Measurements from ENCODE around the gene RASSF5. TPM values are rescaled to one million over a fixed set of nuclear protein-coding genes. Genes with fewer than 3 reads are reported as not detected.

Gene RASSF5
- total RNA-seq, 3 donors from 2014 or later = 11.0 to 17.0 (median 11.1) TPM

- H3K27me3 ChIP-seq = no peaks in the 10 kb centered on the region
- no peak overlapping the region for H3K27ac ChIP-seq
- H3K36me3 ChIP-seq = no peaks in the 10 kb centered on the region
- H3K4me1 ChIP-seq = no peaks in the 10 kb centered on the region
- no peak overlapping the region for H3K4me3 ChIP-seq
- no peak for DNase-seq (ENCODE audit: low spot score in 2 of 2)
- no peaks in the 10 kb centered on the region for H3K9me3 ChIP-seq
- TF ChIP-seq POLR2AphosphoS5 (IDR thresholded peaks at IDR 0.05) = no peak
- intact Hi-C loops (cut with DNase I; ENCODE audit: low total_unique reads) = no loop called here
Measured at GRCh38 chr1:206486995-206487788, 20.1 kb upstream of the RASSF5 start.

DNA sequence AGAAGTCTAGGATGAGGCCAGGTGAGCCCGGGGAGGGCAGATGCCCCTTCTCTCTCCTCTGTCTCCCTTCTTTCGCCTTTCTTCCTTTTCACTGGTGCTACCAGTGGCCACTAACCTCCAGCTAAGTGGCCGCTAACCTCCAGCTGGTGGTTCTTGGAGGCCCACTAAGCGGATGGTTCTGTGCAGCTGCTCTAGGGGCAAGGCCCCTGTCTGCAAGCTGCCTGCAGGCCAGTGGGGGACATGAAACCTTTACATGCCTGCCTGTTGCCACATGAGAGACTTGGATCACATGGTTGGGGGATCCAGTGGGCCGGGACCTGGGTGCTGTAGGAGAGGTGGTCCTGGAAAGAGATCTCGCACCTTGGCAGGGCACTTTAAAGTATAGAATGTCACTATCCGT is 19.4 kb upstream of the RASSF5 start:
- Histone ChIP-seq H3K4me1 (no peaks in the 10 kb centered on the region), H3K27ac (no peak overlapping the region), H3K36me3 (no peaks in the 10 kb centered on the region), H3K9me3 (no peaks in the 10 kb centered on the region), H3K4me3 (no peak overlapping the region), H3K27me3 (no peaks in the 10 kb centered on the region)
- intact Hi-C loops (cut with DNase I; ENCODE audit: low total_unique reads) = no loop called here
- DNase-seq (ENCODE audit: low spot score in 2 of 2) = no peak
- TF ChIP-seq POLR2A (IDR thresholded peaks at IDR 0.05) = no peak
- TF ChIP-seq, protein P1, sequence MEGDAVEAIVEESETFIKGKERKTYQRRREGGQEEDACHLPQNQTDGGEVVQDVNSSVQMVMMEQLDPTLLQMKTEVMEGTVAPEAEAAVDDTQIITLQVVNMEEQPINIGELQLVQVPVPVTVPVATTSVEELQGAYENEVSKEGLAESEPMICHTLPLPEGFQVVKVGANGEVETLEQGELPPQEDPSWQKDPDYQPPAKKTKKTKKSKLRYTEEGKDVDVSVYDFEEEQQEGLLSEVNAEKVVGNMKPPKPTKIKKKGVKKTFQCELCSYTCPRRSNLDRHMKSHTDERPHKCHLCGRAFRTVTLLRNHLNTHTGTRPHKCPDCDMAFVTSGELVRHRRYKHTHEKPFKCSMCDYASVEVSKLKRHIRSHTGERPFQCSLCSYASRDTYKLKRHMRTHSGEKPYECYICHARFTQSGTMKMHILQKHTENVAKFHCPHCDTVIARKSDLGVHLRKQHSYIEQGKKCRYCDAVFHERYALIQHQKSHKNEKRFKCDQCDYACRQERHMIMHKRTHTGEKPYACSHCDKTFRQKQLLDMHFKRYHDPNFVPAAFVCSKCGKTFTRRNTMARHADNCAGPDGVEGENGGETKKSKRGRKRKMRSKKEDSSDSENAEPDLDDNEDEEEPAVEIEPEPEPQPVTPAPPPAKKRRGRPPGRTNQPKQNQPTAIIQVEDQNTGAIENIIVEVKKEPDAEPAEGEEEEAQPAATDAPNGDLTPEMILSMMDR (IDR thresholded peaks at IDR 0.05) = no peak
- TF ChIP-seq POLR2AphosphoS5 (IDR thresholded peaks at IDR 0.05) = no peak

GRCh38 chr1:206488466-206488865 is 18.9 kb upstream of the RASSF5 start:
- H3K27ac ChIP-seq = no peak overlapping the region
- H3K4me1 ChIP-seq = no peaks in the 10 kb centered on the region
- no peaks in the 10 kb centered on the region for H3K36me3 ChIP-seq
- H3K9me3 ChIP-seq = no peaks in the 10 kb centered on the region
- no peaks in the 10 kb centered on the region for H3K27me3 ChIP-seq
- intact Hi-C loops (cut with DNase I; ENCODE audit: low total_unique reads) = no loop called here
- H3K4me3 ChIP-seq = no peak overlapping the region
- TF ChIP-seq POLR2A (IDR thresholded peaks at IDR 0.05) (no peak), POLR2AphosphoS5 (IDR thresholded peaks at IDR 0.05) (no peak)
- TF ChIP-seq, protein P1 (IDR thresholded peaks at IDR 0.05) = no peak
- no peak for DNase-seq (ENCODE audit: low spot score in 2 of 2)

DNA sequence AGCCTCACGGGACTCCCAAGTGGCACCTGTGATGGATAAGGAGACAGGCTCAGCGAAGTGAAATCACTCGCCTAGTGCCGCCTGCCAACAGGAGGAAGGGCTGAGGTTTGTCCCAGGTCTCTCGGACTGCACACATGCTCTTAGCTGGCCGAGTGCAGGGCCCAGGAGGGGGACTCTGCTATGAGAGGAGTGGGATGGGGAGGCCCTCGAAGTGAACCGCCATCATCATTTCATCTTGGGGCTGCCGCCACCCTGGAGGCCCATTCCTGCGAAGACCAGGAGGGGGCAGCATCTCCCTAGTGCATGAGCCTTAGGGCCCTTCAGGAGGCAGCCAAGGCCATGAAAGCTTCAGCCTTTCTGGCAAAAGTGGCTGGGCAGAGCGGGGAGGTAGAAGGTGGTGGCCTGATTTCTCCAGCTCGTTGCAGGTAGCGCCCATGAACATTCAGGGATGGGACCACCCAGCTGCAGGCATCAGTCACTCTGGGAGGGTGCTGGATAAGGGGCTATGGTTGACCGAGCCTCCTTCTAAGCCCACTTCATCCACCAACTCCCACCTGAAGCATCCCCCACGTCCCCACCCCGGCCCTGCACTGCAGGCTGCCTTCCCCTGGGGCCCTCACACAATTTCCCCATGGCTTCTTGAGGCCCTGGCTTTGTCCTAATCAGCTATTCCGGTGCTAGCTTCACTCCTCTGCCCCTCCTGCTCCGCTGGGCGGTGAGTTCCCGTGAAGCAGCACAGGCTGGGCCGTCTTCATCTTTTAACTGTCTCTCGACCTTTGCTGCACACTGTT is 17.2 kb upstream of the RASSF5 start:
- Histone ChIP-seq H3K27me3 (no peaks in the 10 kb centered on the region), H3K27ac (no peak overlapping the region), H3K36me3 (no peaks in the 10 kb centered on the region), H3K9me3 (no peaks in the 10 kb centered on the region), H3K4me1 (no peaks in the 10 kb centered on the region), H3K4me3 (no peak overlapping the region)
- intact Hi-C loops (cut with DNase I; ENCODE audit: low total_unique reads) = loop anchor here (10.0 kb wide), 1 partner anchor 95 kb away; no protein-coding TSS in a partner anchor
- TF ChIP-seq, protein P1 (IDR thresholded peaks at IDR 0.05) = peak; percentile 70 to 92 (median 90)
- peak in 1 of 3 donors; percentile 44 for TF ChIP-seq POLR2AphosphoS5 (IDR thresholded peaks at IDR 0.05)
- TF ChIP-seq POLR2A (IDR thresholded peaks at IDR 0.05) = no peak
- peak; percentile 60 to 78 for DNase-seq (ENCODE audit: low spot score in 2 of 2)

DNA sequence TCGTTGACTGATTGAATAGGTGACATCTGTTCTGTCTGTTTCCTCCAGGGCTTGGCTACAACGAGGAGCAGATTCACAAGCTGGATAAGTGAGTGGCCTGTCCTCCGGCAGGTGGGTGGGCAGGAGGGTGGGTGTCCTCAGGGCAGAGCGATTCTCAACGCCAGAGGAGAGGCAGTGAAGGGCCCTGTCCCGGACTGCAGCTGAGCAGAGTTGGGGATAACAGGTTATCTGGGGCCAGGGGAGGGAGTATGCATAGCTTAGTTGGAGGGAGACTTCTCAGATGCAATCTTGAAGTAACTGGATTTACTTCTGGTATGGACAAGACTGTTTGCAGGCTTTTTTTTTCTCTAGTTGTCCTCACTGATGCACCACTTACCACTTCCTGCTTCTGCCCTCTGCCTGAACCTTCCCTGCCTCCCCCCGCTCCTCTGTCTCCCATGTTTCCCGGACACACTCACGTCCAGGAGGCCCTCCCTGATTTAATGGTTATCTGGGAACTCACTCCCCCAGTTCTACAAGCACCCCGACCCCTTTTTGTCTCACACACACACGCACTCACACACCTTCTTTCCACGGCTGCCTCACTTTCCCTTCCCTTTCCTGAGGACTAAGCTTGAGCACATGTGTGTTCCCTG is 16.4 kb upstream of the RASSF5 start:
- Histone ChIP-seq H3K36me3 (no peaks in the 10 kb centered on the region), H3K4me3 (no peak overlapping the region), H3K27ac (no peak overlapping the region), H3K27me3 (no peaks in the 10 kb centered on the region), H3K9me3 (no peaks in the 10 kb centered on the region), H3K4me1 (no peaks in the 10 kb centered on the region)
- TF ChIP-seq POLR2AphosphoS5 (IDR thresholded peaks at IDR 0.05) (no peak), POLR2A (IDR thresholded peaks at IDR 0.05) (no peak)
- TF ChIP-seq, protein P1 (IDR thresholded peaks at IDR 0.05) = no peak
- DNase-seq (ENCODE audit: low spot score in 2 of 2) = no peak
- intact Hi-C loops (cut with DNase I; ENCODE audit: low total_unique reads) = loop anchor here (10.0 kb wide), 1 partner anchor 94 kb away; no protein-coding TSS in a partner anchor
